Thymus (tissue), 11 donors: ENCODE data around the gene C8B. TPM values are rescaled to one million over a fixed set of nuclear protein-coding genes. Genes with fewer than 3 reads are reported as not detected.

ENCODE experiments used
- DNase-seq, 9 donors: peaks; one replicate each; pipeline ENCODE4 v3.0.0-alpha.2; 2013; ENCODE audit warnings: low spot score in 9 of 9, low read depth in 6 of 9, missing footprints in 1 of 9
- H3K27ac ChIP-seq, 2 donors: one replicate each; pipeline ENCODE4 v1.5.1; 2013; ENCODE audit warnings: control low read depth in 1 of 2, low read depth in 1 of 2, low read length in 1 of 2, mild to moderate bottlenecking in 1 of 2, moderate library complexity in 1 of 2
- H3K27me3 ChIP-seq, 2 donors: one replicate each; pipeline ENCODE4 v1.5.1; 2013; ENCODE audit warnings: low read length in 1 of 2; ENCODE audit not compliant: control insufficient read depth in 2 of 2, insufficient read depth in 1 of 2
- H3K36me3 ChIP-seq, 2 donors: one replicate each; pipeline ENCODE4 v1.5.1; 2013; ENCODE audit warnings: low read length in 1 of 2, mild to moderate bottlenecking in 1 of 2, moderate library complexity in 1 of 2; ENCODE audit not compliant: control insufficient read depth in 2 of 2, insufficient read depth in 2 of 2
- H3K4me1 ChIP-seq, 2 donors: one replicate each; pipeline ENCODE4 v1.5.1; 2013; ENCODE audit warnings: low read length in 2 of 2; ENCODE audit not compliant: control insufficient read depth in 2 of 2, insufficient read depth in 2 of 2
- H3K4me3 ChIP-seq, 2 donors: one replicate each; pipeline ENCODE4 v1.5.1; 2013; ENCODE audit warnings: low read length in 2 of 2, control low read depth in 1 of 2, mild to moderate bottlenecking in 1 of 2
- H3K9me3 ChIP-seq, 2 donors: one replicate each; pipeline ENCODE4 v1.5.1; 2013; ENCODE audit warnings: low read length in 1 of 2, mild to moderate bottlenecking in 1 of 2; ENCODE audit not compliant: control insufficient read depth in 2 of 2, insufficient read depth in 1 of 2
- WGBS: extraction: QIAGEN DNeasy Blood & Tissue Kit; methylation state at CpG from one replicate; pipeline ENCODE4 v1.1.7; 2013; 5-methylcytosine and 5-hydroxymethylcytosine counted together
- polyA plus RNA-seq: library from polyadenylated mRNA; stranded (reverse); fragments of 200-250 nt; gene quantifications from one replicate; pipeline ENCODE4 v1.2.3, GENCODE V29; 2013
- total RNA-seq: library from RNA; stranded (reverse); fragments of 120-200 nt; gene quantifications from one replicate; pipeline ENCODE4 v1.2.4, GENCODE V29; 2013
- donor health status: healthy.

C8B gene
- total and polyA plus RNA-seq, 2 donors, result 0.05 TPM; not detected in 1

DNA sequence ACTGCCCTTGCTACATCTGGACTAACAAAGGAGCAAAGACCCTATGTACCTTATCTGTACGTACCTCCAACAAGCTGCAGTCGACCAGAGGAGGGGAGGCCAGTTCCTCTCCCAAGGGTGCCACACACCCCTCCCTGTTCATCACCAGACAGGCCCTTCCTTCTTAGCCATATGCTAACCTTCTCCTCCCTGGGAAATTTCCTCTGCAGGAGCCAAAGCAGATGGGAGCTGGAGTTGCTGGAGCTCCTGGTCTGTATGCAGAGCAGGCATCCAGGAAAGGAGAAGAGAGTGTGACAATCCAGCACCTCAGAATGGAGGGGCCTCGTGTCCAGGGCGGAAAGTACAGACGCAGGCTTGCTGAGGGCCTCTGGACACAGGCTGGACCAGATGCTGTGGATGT lies 48.5 kb downstream of the C8B start:
- WGBS, result 87% methylated on average over 5 of the region's 5 CpGs
- Histone ChIP-seq H3K27me3 (no peaks in the 10 kb centered on the region), H3K4me1 (no peaks in the 10 kb centered on the region), H3K4me3 (no peak overlapping the region), H3K27ac (no peak overlapping the region), H3K9me3 (peaks cover 0 to 1% of the 10 kb centered on the region in 2 donors), H3K36me3 (no peaks in the 10 kb centered on the region)
- no peak for DNase-seq

DNA sequence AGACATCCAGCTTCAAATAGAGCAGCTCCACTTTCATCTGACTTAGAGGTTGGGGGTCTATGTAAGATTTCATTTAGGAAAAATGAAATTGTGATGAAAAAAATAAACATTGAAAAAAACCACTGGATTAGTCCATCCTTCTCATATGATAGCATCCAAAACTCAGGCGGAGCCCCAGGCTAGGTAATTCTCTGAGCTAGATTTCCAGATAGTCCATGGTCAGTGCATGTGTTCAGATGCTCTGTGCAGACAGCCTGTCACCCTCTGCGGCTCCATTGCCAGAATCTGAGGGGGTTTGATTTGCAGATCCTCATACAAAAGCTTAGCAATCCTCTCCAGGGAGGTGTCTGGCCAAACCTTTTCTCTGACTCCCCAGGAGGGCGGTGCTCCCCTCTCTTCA lies 49.2 kb downstream of the C8B start:
- DNase-seq, result no peak
- H3K9me3 ChIP-seq, result peaks cover 0 to 1% of the 10 kb centered on the region in 2 donors
- no peak overlapping the region for H3K27ac ChIP-seq
- no peaks in the 10 kb centered on the region for H3K27me3 ChIP-seq
- no peaks in the 10 kb centered on the region for H3K4me1 ChIP-seq
- WGBS, result 93% methylated on average over 3 of the region's 3 CpGs
- no peak overlapping the region for H3K4me3 ChIP-seq
- no peaks in the 10 kb centered on the region for H3K36me3 ChIP-seq

DNA sequence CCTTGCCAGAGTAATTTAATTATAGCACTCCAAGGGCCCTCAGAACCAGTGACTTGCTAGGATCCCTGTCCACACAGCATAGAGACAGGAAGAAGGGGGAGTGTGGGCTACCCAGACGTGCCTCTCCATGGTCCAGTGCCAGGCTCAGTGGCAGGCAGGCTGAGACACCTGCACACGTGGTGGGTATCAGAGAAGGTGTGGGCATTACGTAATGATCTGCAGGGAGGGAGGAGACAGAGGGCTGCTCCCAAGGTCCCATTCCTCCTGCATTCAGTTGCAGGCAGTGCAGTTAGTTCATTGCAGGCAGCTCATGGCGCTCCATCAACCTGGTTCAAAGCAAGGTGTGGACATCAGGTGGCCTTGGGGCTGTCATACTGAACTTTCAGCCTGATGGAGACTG lies 49.9 kb downstream of the C8B start:
- Histone ChIP-seq H3K4me1 (no peaks in the 10 kb centered on the region), H3K36me3 (no peaks in the 10 kb centered on the region), H3K27ac (no peak overlapping the region), H3K27me3 (no peaks in the 10 kb centered on the region), H3K9me3 (peaks cover 0 to 1% of the 10 kb centered on the region in 2 donors), H3K4me3 (no peak overlapping the region)
- WGBS, result 66% methylated on average over 4 of the region's 4 CpGs
- DNase-seq, result no peak

DNA sequence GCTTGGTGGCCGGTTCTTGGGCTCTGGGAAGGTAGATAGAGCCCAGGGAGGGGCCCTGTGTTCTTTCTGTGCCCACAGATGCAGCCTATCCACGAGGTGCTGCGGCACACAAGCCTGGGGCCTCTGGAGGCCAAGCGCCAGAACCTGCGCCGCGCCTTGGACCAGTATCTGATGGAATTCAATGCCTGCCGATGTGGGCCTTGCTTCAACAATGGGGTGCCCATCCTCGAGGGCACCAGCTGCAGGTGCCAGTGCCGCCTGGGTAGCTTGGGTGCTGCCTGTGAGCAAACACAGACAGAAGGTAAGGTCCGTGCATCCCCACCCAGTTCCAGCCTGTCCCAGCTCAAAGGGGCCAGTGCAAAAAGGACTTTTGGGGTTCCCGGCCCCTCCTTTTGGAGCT lies 53.5 kb downstream of the C8B start:
- Histone ChIP-seq H3K27me3 (no peaks in the 10 kb centered on the region), H3K9me3 (peaks cover 0 to 1% of the 10 kb centered on the region in 2 donors), H3K36me3 (no peaks in the 10 kb centered on the region), H3K4me1 (no peaks in the 10 kb centered on the region), H3K27ac (no peak overlapping the region), H3K4me3 (no peak overlapping the region)
- no peak for DNase-seq
- 88% methylated on average over 12 of the region's 12 CpGs for WGBS

DNA sequence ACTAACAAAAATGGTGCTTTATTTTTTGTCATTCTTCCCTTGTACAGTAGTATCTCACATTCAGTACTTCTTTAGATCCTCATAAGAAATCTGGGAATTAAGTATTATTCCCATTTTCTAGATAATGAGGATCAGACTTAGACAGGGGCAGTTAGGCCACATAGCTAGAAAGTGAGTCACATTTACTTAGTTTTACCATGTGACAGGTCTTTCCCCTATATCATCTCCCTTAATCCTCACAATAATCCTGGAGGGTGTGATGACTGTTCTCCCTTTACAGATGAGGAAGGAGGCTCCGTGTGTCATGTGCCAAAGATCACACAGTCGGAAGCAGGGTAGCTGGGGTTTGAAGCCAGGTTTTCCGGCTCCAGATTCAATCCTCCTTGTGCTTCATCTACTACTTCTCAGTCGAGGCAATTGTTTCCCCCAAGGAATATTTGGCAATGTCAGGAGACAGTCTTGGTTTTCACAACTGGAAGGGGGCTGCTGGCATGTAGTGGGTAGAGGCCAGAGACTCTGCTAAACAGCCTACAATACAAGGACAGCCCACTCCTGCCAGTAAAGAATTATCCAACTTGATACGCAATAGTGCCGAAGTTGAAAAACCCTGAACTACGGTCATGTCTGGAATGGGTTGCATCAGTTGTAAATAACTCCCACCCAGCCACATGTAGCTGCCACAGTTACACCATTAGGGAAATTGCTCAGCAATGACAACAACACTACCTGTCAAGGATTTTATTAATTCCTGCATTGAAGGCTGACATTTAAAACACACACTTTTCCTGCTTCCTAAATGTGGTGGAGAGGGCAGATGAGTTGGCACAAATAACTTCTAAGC lies 54.5 kb downstream of the C8B start:
- DNase-seq, result no peak
- Histone ChIP-seq H3K27ac (no peak overlapping the region), H3K36me3 (no peaks in the 10 kb centered on the region), H3K9me3 (peaks cover 0 to 1% of the 10 kb centered on the region in 2 donors), H3K4me1 (no peaks in the 10 kb centered on the region), H3K27me3 (no peaks in the 10 kb centered on the region), H3K4me3 (no peak overlapping the region)
- 96% methylated on average over 7 of the region's 7 CpGs for WGBS

DNA sequence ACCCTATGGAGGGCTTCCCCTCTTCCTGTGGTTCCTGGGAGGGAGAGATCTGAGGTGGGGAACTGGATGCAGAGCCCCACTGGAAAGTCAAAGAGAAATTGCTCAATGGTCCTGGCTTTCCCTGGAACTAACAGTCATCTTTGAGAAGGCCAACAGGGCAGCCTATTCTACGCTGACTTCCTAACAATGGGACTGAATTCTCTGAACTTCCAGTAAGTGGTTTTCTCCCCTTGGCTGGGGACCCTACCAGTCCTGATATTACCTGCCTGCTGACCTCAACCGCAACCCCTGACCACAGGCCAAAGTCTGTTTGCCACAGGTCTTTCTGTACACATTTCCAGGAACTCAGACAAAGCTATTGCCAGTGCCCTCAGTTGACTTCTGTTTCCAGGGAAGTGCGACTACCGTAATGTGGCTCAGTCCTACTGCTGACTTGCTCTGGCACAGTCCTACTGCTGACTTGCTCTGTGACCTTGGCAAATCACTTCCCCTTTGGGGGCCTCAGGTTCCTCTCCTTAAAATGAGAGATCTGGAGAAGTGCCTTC lies 55.3 kb downstream of the C8B start:
- H3K9me3 ChIP-seq, result peaks cover 0 to 1% of the 10 kb centered on the region in 2 donors
- no peak overlapping the region for H3K4me3 ChIP-seq
- H3K36me3 ChIP-seq, result no peaks in the 10 kb centered on the region
- DNase-seq, result no peak
- no peak overlapping the region for H3K27ac ChIP-seq
- no peaks in the 10 kb centered on the region for H3K27me3 ChIP-seq
- H3K4me1 ChIP-seq, result no peaks in the 10 kb centered on the region
- WGBS, result 76% methylated on average over 4 of the region's 4 CpGs

DNA sequence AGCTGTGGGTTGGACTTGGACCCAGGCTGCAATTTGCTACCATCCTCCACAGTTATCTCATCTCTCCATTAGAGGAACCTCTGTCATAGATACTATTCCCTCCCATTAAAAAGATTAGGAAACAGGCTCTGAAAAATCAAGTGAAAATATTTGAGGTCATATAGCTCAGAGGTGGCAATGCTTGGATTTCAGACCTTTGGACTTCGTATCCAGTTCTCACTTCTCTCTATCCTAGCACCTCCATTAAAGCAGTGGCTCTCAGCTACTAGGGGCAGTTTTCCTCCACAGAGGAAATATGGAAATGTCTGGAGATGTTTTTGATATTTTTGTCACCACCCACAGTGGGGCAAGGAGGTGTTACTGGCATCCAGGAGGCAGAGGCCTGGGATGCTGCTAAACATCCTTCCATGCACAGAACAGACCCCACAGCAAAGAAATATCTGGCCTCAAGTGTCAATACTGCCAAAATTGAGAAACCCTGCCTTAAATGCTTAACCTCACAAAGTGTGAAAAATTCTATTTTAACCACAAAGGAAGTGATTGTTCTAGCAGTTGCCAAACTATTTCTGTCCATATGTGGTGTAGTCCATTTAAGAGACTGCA lies 57.1 kb downstream of the C8B start:
- WGBS, result 85% methylated on average over 1 of the region's 1 CpG
- H3K36me3 ChIP-seq, result no peaks in the 10 kb centered on the region
- no peak for DNase-seq
- H3K4me3 ChIP-seq, result no peak overlapping the region
- no peaks in the 10 kb centered on the region for H3K27me3 ChIP-seq
- H3K9me3 ChIP-seq, result no peaks in the 10 kb centered on the region
- H3K4me1 ChIP-seq, result no peaks in the 10 kb centered on the region
- H3K27ac ChIP-seq, result no peak overlapping the region

DNA sequence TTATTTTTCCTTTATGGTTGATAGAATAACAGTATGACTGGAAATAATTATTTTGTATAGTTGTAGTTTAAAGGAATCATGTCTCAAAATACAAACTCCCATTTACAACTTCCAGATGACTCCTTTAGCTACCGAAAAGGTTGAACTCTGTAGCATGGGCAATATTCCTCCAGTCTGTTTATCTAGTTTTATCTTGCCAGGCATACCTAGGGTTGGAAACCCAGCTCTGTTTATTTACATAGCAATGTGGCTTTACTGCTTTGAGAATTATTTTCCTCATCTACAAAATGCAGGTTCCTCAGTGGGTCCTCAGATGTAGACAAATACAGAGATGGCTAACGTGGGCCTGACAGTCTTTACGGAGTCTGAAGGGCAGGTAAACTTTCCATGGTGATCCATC lies 60.1 kb downstream of the C8B start:
- WGBS, result 89% methylated on average over 3 of the region's 3 CpGs
- H3K36me3 ChIP-seq, result no peaks in the 10 kb centered on the region
- DNase-seq, result no peak
- no peaks in the 10 kb centered on the region for H3K27me3 ChIP-seq
- H3K4me1 ChIP-seq, result no peaks in the 10 kb centered on the region
- H3K4me3 ChIP-seq, result no peak overlapping the region
- no peak overlapping the region for H3K27ac ChIP-seq
- H3K9me3 ChIP-seq, result no peaks in the 10 kb centered on the region

DNA sequence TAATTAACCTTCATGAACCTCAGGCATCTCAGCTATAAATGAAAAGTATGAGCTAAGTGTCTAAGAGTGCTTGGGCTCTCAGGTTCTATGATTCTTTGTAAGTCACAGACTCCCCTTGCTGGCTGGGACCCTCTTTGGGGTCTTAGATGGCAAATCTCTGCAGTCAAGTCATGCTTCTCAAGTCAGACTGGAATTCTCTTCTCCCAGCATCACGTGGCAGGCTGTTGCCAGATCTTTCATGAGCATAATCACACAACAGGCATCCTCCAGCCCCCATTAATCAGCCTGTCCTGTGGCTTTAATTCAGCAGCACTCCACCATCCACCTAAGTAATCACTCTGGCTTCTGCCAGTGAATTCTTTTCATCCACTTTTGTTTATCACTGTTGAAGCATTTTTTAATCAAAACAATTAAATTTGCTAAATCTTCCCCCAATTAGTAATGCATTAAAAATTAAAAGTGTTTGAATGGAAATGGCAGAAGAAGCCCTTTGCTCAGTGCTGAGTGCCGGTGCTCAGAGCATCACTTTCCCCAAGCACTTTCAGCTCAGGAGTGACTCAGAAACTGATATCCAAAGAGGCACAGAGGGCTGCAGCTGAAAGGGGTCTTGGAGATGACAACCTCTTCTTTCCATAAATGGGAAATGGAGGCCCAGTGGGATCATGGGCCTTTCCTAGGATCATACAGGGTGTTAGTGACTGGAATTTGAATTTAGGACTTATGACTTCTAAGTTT lies 61.0 kb downstream of the C8B start:
- H3K9me3 ChIP-seq, result no peaks in the 10 kb centered on the region
- no peak for DNase-seq
- H3K27me3 ChIP-seq, result no peaks in the 10 kb centered on the region
- H3K4me3 ChIP-seq, result no peak overlapping the region
- H3K4me1 ChIP-seq, result no peaks in the 10 kb centered on the region
- H3K36me3 ChIP-seq, result no peaks in the 10 kb centered on the region
- H3K27ac ChIP-seq, result no peak overlapping the region
- 74% methylated on average over 2 of the region's 2 CpGs for WGBS
